HepG2 (cell line): ENCODE data around the gene IHH. TPM values are rescaled to one million over a fixed set of nuclear protein-coding genes. Genes with fewer than 3 reads are reported as not detected.
A peak's percentile ranks its signal among the peaks of the same experiment; 100 is the strongest.

Experiments
- AKAP8 ChIP-seq: sonication (generic); formaldehyde crosslinking; IDR thresholded peaks from 2 replicates; pipeline ENCODE4 v1.5.1; 2020; ENCODE audit warnings: mild to moderate bottlenecking, missing genetic modification reagents
- CENPX ChIP-seq: sonication (generic); formaldehyde crosslinking; IDR thresholded peaks from 2 replicates; pipeline ENCODE4 v1.9.0; 2021; ENCODE audit warnings: mild to moderate bottlenecking, missing genetic modification reagents, moderate library complexity
- CHCHD3 ChIP-seq: sonication (generic); formaldehyde crosslinking; IDR thresholded peaks from 2 replicates; pipeline ENCODE4 v1.8.0; 2022; ENCODE audit warnings: mild to moderate bottlenecking, missing genetic modification reagents, moderate library complexity
- FIP1L1 ChIP-seq: fragments of 200-400 bp; formaldehyde crosslinking; IDR thresholded peaks from 2 replicates; pipeline ENCODE4 v1.6.1; 2018; ENCODE audit warnings: low read depth, mild to moderate bottlenecking, low read length, moderate library complexity, borderline replicate concordance; ENCODE audit not compliant: insufficient read depth
- MIXL1 ChIP-seq: IDR thresholded peaks from 2 replicates; pipeline ENCODE4 v1.6.1; 2016
- PAWR ChIP-seq: sonication (generic); formaldehyde crosslinking; IDR thresholded peaks from 2 replicates; pipeline ENCODE4 v1.4.0; 2020; ENCODE audit warnings: missing genetic modification reagents, mild to moderate bottlenecking, borderline replicate concordance
- REXO4 ChIP-seq: sonication (generic); formaldehyde crosslinking; IDR thresholded peaks from 2 replicates; pipeline ENCODE4 v1.8.0; 2022; ENCODE audit warnings: missing genetic modification reagents, mild to moderate bottlenecking, borderline replicate concordance
- SETDB1 ChIP-seq: sonication (generic); formaldehyde crosslinking; IDR thresholded peaks from 2 replicates; pipeline ENCODE4 v1.5.1; 2020; ENCODE audit warnings: missing genetic modification reagents, mild to moderate bottlenecking, borderline replicate concordance
- SIN3B ChIP-seq: fragments of 150-350 bp; IDR thresholded peaks from 2 replicates; pipeline ENCODE4 v1.6.1; 2014; ENCODE audit warnings: low read length
- ZFP36L2 ChIP-seq: sonication (generic); formaldehyde crosslinking; IDR thresholded peaks from 2 replicates; pipeline ENCODE4 v1.4.0; 2020; ENCODE audit warnings: missing genetic modification reagents
- ZIK1 ChIP-seq: sonication (generic); formaldehyde crosslinking; IDR thresholded peaks from 2 replicates; pipeline ENCODE4 v1.5.0; 2020; ENCODE audit warnings: mild to moderate bottlenecking, low read depth, missing genetic modification reagents, borderline replicate concordance
- ZNF10 ChIP-seq: sonication (generic); formaldehyde crosslinking; IDR thresholded peaks from 2 replicates; pipeline ENCODE4 v1.4.0; 2020; ENCODE audit warnings: mild to moderate bottlenecking, low read depth, missing genetic modification reagents, borderline replicate concordance
- ZNF230 ChIP-seq: sonication (generic); formaldehyde crosslinking; IDR thresholded peaks from 2 replicates; pipeline ENCODE4 v1.4.0; 2020; ENCODE audit warnings: mild to moderate bottlenecking, missing genetic modification reagents
- ZNF24 ChIP-seq: fragments of 450-650 bp; IDR thresholded peaks from 2 replicates; pipeline ENCODE4 v1.6.1; 2017; ENCODE audit warnings: antibody characterized with exemption, mild to moderate bottlenecking
- ZNF3 ChIP-seq: IDR thresholded peaks from 2 replicates; pipeline ENCODE4 v1.7.0; 2017; ENCODE audit warnings: inconsistent platforms
- ZNF33A ChIP-seq: sonication (generic); formaldehyde crosslinking; IDR thresholded peaks from 2 replicates; pipeline ENCODE4 v1.5.1; 2020; ENCODE audit warnings: missing genetic modification reagents, mild to moderate bottlenecking, moderate library complexity, borderline replicate concordance
- ZNF614 ChIP-seq: IDR thresholded peaks from 2 replicates; pipeline ENCODE4 v1.6.1; 2018; ENCODE audit warnings: missing biosample characterization, missing genetic modification reagents, inconsistent platforms, borderline replicate concordance
- ZNF724P ChIP-seq: sonication (generic); formaldehyde crosslinking; IDR thresholded peaks from 2 replicates; pipeline ENCODE4 v1.8.0; 2022; ENCODE audit warnings: missing genetic modification reagents, borderline replicate concordance
- ZNF746 ChIP-seq: sonication (generic); formaldehyde crosslinking; IDR thresholded peaks from 2 replicates; pipeline ENCODE4 v1.8.0; 2022; ENCODE audit warnings: mild to moderate bottlenecking, missing genetic modification reagents
- polyA plus RNA-seq, 8 experiments: library from polyadenylated mRNA; depleted of rRNA in 3 of 8; stranded (reverse) in 7 of 8; unstranded in 1 of 8; fragments of >200 nt; fragmentation: Illumina TruSeq in 4 of 8; extraction: Trizol in 4 of 8; gene quantifications; 2 replicates each; pipeline versions ENCODE4 v1.2.1 to v1.2.3, GENCODE V29; 2011 to 2016; ENCODE audit warnings: low read depth in 4 of 8, missing spikeins in 1 of 8, mixed read lengths in 1 of 8; ENCODE audit not compliant: insufficient read depth in 1 of 8
- total RNA-seq, 5 experiments: library from RNA; depleted of rRNA; stranded (reverse); fragments of >200 nt; fragmentation: Illumina TruSeq; extraction: Trizol; gene quantifications; 2 replicates each; pipeline ENCODE4 v1.2.3, GENCODE V29; 2016; ENCODE audit warnings: low read depth in 1 of 5
- TF ChIP-seq, protein P1 (sequence below): sonication (generic); formaldehyde crosslinking; IDR thresholded peaks from 2 replicates; pipeline ENCODE4 v1.8.0; 2022; ENCODE audit warnings: missing genetic modification reagents, mild to moderate bottlenecking, moderate library complexity, borderline replicate concordance
- TF ChIP-seq, protein P2 (sequence below): IDR thresholded peaks from 2 replicates; pipeline ENCODE4 v1.6.1; 2016
- TF ChIP-seq, protein P3 (sequence below): sonication (generic); formaldehyde crosslinking; IDR thresholded peaks from 2 replicates; pipeline ENCODE4 v1.9.0; 2021; ENCODE audit warnings: missing genetic modification reagents, borderline replicate concordance
- TF ChIP-seq, protein P4 (sequence below): sonication (generic); formaldehyde crosslinking; IDR thresholded peaks from 2 replicates; pipeline ENCODE4 v1.5.1; 2020; ENCODE audit warnings: missing genetic modification reagents, mild to moderate bottlenecking, borderline replicate concordance

The IHH gene
- total and polyA plus RNA-seq, 2 of the 13 experiments (the other 11 are each of a cell fraction or from before 2014, with no cell fraction given) = 0.42 TPM; not detected in 1

DNA sequence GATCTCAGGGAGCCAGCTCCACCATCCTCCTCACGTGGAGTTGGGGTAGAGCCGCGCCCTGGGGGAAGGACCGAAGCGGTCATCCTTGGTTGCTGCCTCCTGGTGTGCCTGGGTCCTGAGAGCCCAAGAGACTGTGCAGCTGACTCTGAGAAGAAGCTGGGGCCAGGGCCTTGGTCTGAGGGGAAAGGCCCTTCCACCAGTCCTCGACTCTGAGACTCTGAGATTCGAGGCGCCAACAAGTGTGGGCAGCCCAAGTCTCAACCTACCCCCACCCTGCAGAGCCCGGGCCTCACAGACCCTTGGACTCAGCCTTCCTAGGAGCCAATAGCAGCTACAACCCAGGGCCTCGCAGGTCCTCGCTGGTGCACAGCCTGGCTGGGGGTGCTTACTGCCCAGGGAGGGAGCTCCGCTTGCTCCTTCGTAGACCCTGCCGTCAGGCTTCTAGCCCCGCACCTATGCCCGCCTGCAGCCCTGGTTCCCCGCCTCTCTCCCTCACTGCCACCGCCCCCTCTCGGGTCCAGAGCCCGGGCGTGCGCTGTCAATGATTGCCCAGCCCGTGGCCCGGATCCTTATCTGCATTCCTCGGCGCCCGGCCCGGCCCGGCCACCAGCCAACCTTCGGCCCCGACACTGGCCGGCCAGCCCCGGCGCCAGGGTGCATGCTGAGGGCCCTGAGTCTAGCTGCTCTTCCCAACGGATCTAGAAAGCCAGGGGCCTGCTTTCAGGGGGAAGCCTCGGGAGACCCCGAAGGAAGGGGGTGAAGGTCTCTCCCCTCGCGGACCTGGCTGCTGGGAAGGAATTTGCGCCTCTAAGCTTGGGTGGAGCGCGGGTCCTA is 2.0 kb downstream of the IHH start (continued):
- no peak for TF ChIP-seq SIN3B
- no peak for TF ChIP-seq CHCHD3
- TF ChIP-seq, protein P1, sequence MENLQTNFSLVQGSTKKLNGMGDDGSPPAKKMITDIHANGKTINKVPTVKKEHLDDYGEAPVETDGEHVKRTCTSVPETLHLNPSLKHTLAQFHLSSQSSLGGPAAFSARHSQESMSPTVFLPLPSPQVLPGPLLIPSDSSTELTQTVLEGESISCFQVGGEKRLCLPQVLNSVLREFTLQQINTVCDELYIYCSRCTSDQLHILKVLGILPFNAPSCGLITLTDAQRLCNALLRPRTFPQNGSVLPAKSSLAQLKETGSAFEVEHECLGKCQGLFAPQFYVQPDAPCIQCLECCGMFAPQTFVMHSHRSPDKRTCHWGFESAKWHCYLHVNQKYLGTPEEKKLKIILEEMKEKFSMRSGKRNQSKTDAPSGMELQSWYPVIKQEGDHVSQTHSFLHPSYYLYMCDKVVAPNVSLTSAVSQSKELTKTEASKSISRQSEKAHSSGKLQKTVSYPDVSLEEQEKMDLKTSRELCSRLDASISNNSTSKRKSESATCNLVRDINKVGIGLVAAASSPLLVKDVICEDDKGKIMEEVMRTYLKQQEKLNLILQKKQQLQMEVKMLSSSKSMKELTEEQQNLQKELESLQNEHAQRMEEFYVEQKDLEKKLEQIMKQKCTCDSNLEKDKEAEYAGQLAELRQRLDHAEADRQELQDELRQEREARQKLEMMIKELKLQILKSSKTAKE (CRISPR knock-in tag) = no peak
- TF ChIP-seq REXO4 (CRISPR knock-in tag) = no peak
- 0 out of 2 replicates have a peak, but pooled peaks have one; percentile 25 for TF ChIP-seq MIXL1 (CRISPR knock-in tag)
- TF ChIP-seq AKAP8 (CRISPR knock-in tag) = no peak
- 0 out of 2 replicates have a peak, but pooled peaks have one; percentile 96 for TF ChIP-seq PAWR (CRISPR knock-in tag)
- no peak for TF ChIP-seq ZFP36L2 (CRISPR knock-in tag)
- TF ChIP-seq ZNF614 (CRISPR knock-in tag) = peak; percentile 72; the same call in 1 of the 2 replicates
- TF ChIP-seq ZNF24 = no peak
- TF ChIP-seq ZNF746 = peak; percentile 80; the same call in 1 of the 2 replicates
- TF ChIP-seq, protein P2, sequence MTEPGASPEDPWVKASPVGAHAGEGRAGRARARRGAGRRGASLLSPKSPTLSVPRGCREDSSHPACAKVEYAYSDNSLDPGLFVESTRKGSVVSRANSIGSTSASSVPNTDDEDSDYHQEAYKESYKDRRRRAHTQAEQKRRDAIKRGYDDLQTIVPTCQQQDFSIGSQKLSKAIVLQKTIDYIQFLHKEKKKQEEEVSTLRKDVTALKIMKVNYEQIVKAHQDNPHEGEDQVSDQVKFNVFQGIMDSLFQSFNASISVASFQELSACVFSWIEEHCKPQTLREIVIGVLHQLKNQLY = peak; percentile 58; the same call in 1 of the 2 replicates
- TF ChIP-seq ZNF3 (CRISPR knock-in tag) = no peak
- TF ChIP-seq ZNF724P (CRISPR knock-in tag) = no peak
- no peak; the same call in 1 of the 2 replicates for TF ChIP-seq ZIK1 (CRISPR knock-in tag)
- TF ChIP-seq, protein P3, sequence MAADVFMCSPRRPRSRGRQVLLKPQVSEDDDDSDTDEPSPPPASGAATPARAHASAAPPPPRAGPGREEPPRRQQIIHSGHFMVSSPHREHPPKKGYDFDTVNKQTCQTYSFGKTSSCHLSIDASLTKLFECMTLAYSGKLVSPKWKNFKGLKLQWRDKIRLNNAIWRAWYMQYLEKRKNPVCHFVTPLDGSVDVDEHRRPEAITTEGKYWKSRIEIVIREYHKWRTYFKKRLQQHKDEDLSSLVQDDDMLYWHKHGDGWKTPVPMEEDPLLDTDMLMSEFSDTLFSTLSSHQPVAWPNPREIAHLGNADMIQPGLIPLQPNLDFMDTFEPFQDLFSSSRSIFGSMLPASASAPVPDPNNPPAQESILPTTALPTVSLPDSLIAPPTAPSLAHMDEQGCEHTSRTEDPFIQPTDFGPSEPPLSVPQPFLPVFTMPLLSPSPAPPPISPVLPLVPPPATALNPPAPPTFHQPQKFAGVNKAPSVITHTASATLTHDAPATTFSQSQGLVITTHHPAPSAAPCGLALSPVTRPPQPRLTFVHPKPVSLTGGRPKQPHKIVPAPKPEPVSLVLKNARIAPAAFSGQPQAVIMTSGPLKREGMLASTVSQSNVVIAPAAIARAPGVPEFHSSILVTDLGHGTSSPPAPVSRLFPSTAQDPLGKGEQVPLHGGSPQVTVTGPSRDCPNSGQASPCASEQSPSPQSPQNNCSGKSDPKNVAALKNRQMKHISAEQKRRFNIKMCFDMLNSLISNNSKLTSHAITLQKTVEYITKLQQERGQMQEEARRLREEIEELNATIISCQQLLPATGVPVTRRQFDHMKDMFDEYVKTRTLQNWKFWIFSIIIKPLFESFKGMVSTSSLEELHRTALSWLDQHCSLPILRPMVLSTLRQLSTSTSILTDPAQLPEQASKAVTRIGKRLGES (CRISPR knock-in tag) = no peak
- TF ChIP-seq CENPX = no peak
- TF ChIP-seq, protein P4, sequence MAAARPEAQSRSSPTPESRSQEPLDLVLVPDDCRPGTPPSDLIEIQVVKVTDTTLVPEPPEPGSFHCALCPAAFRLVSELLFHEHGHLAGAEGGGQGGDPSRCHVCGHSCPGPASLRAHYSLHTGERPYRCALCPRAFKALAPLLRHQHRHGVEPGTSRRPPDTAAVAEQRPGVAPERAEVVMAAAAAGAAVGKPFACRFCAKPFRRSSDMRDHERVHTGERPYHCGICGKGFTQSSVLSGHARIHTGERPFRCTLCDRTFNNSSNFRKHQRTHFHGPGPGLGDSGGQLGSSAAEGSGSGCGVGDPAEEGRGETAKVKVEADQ (CRISPR knock-in tag) = 0 out of 2 replicates have a peak, but pooled peaks have one; percentile 45
- TF ChIP-seq ZNF230 (CRISPR knock-in tag) = no peak; the same call in 1 of the 2 replicates
- no peak for TF ChIP-seq SETDB1 (CRISPR knock-in tag)
- TF ChIP-seq ZNF33A (CRISPR knock-in tag) = no peak
- no peak for TF ChIP-seq FIP1L1
- no peak for TF ChIP-seq ZNF10
